SK-N-MC (cell line): ENCODE data around the gene GRIA4.
A peak's percentile ranks its signal among the peaks of the same experiment; 100 is the strongest.

Source experiments
- DNase-seq: peaks from one replicate; pipeline ENCODE4 v3.0.0-alpha.2; 2011; ENCODE audit warnings: low read depth, low spot score
- H3K27ac ChIP-seq: fragments of 200-600 bp; sonication (generic); 2 replicates; pipeline ENCODE4 v1.5.1; 2016; ENCODE audit warnings: mixed run types
- H3K36me3 ChIP-seq: fragments of 200-600 bp; sonication (generic); 2 replicates; pipeline ENCODE4 v1.6.1; 2017; ENCODE audit warnings: antibody characterized with exemption, low read length, mixed read lengths; ENCODE audit not compliant: insufficient read depth
- H3K4me3 ChIP-seq: fragments of 200-600 bp; sonication (generic); 2 replicates; pipeline ENCODE4 v1.5.1; 2016
- H3K9ac ChIP-seq: fragments of 200-600 bp; sonication (generic); 2 replicates; pipeline ENCODE4 v1.8.0; 2017; ENCODE audit warnings: mixed run types, mixed read lengths; ENCODE audit not compliant: insufficient read length
- H3K9me3 ChIP-seq: fragments of 200-600 bp; sonication (generic); 2 replicates; pipeline ENCODE4 v1.6.1; 2017; ENCODE audit warnings: low read depth, mild to moderate bottlenecking, antibody characterized with exemption, low read length, moderate library complexity, mixed read lengths
- EZH2 ChIP-seq: fragments of 200-600 bp; sonication (generic); IDR thresholded peaks from one replicate; pipeline ENCODE4 v1.6.1; 2017; ENCODE audit warnings: antibody characterized with exemption
- FOXP2 ChIP-seq: optimal IDR thresholded peaks from 2 replicates; pipeline ENCODE3; 2011; ENCODE audit warnings: mild to moderate bottlenecking, moderate library complexity; ENCODE audit not compliant: insufficient read depth; ENCODE audit errors: extremely low read length, control extremely low read depth
- POLR2AphosphoS5 ChIP-seq: IDR thresholded peaks from 2 replicates; pipeline ENCODE4 v1.6.1; 2012; ENCODE audit warnings: mild to moderate bottlenecking, low read depth, low read length, borderline replicate concordance

The GRIA4 gene

DNA sequence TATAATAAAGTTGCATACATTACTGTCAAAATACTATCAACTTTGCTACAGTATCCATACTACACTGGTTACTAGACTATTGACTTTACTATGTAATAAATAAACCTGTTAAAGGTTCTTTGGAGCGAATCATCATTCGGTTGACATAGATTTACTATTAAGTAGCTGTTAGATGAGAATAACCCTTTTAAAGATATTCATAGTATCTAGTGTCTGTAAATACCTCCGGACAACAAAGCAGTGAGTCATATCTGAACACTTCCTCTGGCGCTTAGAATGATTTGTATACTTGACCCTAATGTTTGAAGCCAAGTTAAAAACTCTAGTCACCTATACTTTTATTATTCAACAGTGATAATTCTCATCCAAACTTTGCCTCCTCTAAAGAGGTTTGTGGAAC, 327.5 kb downstream of the GRIA4 start:
- TF ChIP-seq POLR2AphosphoS5 (no peak), FOXP2 (no peak), EZH2 (no peak)
- no peak for DNase-seq
- Histone ChIP-seq H3K9me3 (no peaks in the 10 kb centered on the region), H3K36me3 (no peaks in the 10 kb centered on the region), H3K27ac (peak overlapping the region; percentile 4; the same call in 1 of the 2 replicates), H3K9ac (no peak overlapping the region), H3K4me3 (no peak overlapping the region)

GRCh38 chr11:105937738-105938137, 327.9 kb downstream of the GRIA4 start:
- no peaks in the 10 kb centered on the region for H3K9me3 ChIP-seq
- no peak overlapping the region for H3K9ac ChIP-seq
- H3K36me3 ChIP-seq: no peaks in the 10 kb centered on the region
- H3K27ac ChIP-seq: peak overlapping the region; percentile 4; the same call in 1 of the 2 replicates
- DNase-seq: no peak
- TF ChIP-seq FOXP2: no peak
- no peak for TF ChIP-seq EZH2
- no peak for TF ChIP-seq POLR2AphosphoS5
- H3K4me3 ChIP-seq: no peak overlapping the region

DNA sequence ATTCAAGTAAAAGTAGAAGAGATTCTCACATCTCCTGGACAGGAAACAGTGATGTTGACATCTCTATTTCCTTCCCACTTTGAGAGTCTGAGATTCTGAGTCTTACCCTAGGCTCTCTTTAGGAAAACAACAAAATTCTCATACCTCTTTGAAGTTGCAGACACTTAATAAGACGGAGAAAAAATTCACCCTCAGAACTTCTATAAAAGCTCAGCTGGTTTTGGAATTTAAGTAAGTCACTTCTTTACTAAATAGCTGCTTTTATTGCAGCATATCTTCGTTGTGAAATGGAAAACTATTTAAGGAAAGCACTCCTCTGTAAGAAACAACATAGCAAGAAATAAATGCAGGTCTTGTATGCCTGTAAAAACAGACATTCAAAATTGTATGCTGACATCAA, 333.0 kb downstream of the GRIA4 start:
- DNase-seq: peak; percentile 22
- Histone ChIP-seq H3K27ac (peak overlapping the region; percentile 68), H3K9ac (peak overlapping the region; percentile 1), H3K36me3 (no peaks in the 10 kb centered on the region), H3K4me3 (peak overlapping the region; percentile 25), H3K9me3 (no peaks in the 10 kb centered on the region)
- TF ChIP-seq FOXP2 (no peak), EZH2 (no peak), POLR2AphosphoS5 (no peak)

DNA sequence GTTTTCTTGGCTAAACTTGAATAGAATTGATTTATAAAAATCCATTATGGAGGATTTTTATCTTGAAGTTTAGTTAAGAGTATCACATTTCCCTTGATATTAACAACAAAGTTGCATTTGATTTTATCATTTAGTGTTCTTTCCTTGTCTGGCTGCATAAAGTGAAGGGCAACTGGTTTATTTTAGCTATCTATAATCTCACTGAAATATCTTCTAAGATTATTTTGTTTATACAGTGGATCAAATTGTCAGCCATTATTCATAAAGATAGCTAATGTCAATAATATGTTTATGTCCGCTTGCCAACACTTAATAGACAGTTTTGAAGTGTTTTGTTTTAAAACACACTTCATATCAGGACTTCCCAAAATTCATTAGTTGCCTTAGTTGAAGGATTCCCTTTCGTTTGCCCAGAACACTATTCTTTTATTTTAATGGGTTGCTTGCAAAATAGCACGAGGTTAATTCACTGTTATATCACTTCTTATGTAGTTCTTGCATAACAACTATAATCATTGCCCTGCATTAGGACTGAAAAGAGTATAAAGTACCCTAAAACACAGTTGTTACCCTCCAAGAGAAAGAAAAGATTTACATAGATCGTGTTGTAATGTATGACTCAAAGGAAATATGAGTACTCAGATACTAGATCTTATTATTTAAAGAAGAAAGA, 339.2 kb downstream of the GRIA4 start:
- no peak overlapping the region for H3K27ac ChIP-seq
- no peak for DNase-seq
- H3K36me3 ChIP-seq: no peaks in the 10 kb centered on the region
- H3K4me3 ChIP-seq: no peak overlapping the region
- H3K9ac ChIP-seq: no peak overlapping the region
- H3K9me3 ChIP-seq: no peaks in the 10 kb centered on the region
- TF ChIP-seq FOXP2: no peak

- TF ChIP-seq POLR2AphosphoS5: no peak
- TF ChIP-seq FOXP2: no peak
- H3K27ac ChIP-seq: no peak overlapping the region
- no peak for DNase-seq
- no peak overlapping the region for H3K9ac ChIP-seq
- H3K4me3 ChIP-seq: no peak overlapping the region
- no peaks in the 10 kb centered on the region for H3K36me3 ChIP-seq
- no peaks in the 10 kb centered on the region for H3K9me3 ChIP-seq
These were observed 344.0 kb downstream of the GRIA4 start for GRCh38 chr11:105953886-105954285.

DNA sequence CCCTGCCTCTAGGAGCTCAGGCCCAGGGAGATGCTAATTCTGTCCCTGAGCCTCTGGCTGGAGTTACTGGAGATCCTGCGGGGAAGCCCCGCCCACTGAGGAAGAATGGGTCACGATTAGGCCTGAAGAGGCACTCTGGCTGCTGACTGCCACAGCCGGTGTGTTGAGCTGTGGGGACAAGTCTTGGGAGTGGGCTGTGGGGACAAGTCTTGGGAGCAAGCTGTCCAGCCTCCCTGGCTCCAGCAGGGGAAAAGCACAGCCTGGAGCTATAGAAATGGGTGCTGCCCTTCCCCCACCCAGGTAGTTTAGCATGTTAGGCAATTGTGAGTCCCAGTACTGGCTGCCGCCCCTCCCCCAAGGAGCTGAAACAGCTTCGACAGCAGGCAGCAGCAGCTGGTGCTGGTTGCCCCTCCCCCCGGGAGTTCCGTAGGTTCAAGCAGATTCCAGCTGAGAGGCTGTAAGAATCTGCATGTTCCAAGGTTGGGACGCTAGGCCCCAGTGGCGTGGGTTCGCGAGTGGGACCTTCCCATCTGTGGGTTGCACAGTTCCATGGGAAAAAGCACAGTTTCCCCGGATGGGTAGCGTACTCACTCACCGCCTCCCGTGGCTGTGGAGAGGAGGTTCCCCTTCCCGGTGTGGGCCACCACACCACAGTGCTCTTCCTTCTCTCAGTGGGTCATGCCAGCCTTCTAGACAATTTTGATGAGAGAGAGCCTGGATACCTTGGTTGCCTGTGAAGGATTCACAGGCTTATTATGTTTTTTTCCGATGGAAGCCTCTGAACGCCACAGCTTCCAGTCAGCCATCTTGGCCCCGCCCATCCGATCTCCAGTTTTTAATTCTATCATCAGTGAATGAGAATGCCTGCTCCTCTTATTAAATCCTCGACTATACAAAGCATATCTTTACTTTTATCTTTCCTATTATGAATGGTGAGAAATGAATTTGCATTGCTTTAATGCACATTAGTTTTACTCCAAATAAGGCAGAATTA, 350.7 kb downstream of the GRIA4 start:
- Histone ChIP-seq H3K27ac (no peak overlapping the region), H3K9ac (no peak overlapping the region)

DNA sequence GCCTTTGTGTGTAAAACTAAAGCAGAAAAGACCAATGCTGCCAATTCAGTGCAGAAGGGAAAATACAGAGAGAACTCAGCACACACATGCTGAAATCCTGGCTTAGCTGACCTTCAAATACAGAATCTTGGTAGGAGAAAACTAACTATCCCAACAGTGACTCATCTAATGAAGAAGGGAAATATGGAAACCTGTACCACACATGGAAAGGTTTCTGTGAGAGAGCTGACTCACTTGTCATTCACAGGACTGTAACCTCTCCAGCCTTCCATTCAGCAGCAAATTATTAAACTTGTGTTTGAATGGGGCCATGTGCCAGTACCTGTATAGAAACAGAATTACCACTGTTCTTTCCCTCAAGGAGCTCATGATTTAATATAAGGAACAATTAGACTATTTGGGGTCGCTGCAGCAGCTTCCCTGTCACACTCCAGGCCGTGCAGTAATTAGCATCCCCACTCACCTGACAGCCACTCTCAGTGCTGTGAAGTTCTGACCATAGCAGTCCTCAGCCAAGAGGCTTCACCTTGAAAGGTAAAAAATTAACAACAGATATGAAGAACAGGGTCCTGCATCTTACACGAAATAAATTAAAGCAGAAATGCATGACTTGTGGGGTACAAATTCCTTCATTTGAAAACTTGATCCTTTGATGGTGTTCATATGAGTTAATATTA, 358.3 kb downstream of the GRIA4 start:
- Histone ChIP-seq H3K27ac (no peak overlapping the region), H3K36me3 (no peaks in the 10 kb centered on the region), H3K9ac (no peak overlapping the region), H3K9me3 (no peaks in the 10 kb centered on the region), H3K4me3 (no peak overlapping the region)
- TF ChIP-seq EZH2: no peak
- no peak for TF ChIP-seq POLR2AphosphoS5
- no peak for TF ChIP-seq FOXP2
- DNase-seq: no peak

More for the DNA sequence above, 350.7 kb downstream of the GRIA4 start:
- Histone ChIP-seq H3K36me3 (no peaks in the 10 kb centered on the region), H3K4me3 (no peak overlapping the region), H3K9me3 (no peaks in the 10 kb centered on the region)
- TF ChIP-seq POLR2AphosphoS5: no peak
- TF ChIP-seq EZH2: no peak
- TF ChIP-seq FOXP2: no peak
- no peak for DNase-seq

GRCh38 chr11:105969756-105970155, 359.9 kb downstream of the GRIA4 start:
- TF ChIP-seq POLR2AphosphoS5 (no peak), FOXP2 (no peak), EZH2 (no peak)
- no peak overlapping the region for H3K9ac ChIP-seq

More at GRCh38 chr11:105969756-105970155, 359.9 kb downstream of the GRIA4 start:
- no peaks in the 10 kb centered on the region for H3K9me3 ChIP-seq
- H3K36me3 ChIP-seq: no peaks in the 10 kb centered on the region
- H3K27ac ChIP-seq: no peak overlapping the region
- no peak overlapping the region for H3K4me3 ChIP-seq
- DNase-seq: no peak
